Measurements from ENCODE around the gene SLC38A9. TPM values are rescaled to one million over a fixed set of nuclear protein-coding genes. Genes with fewer than 3 reads are reported as not detected.
"Not testable (repeated sequence)": the region's sequence is repeated elsewhere in the genome, so short reads cannot be mapped to it uniquely, and the experiment has no call there.

The SLC38A9 gene
- polyA plus RNA-seq, 1 of the 3 experiments (the other 2 are of a cell fraction): 6.9 TPM

DNA sequence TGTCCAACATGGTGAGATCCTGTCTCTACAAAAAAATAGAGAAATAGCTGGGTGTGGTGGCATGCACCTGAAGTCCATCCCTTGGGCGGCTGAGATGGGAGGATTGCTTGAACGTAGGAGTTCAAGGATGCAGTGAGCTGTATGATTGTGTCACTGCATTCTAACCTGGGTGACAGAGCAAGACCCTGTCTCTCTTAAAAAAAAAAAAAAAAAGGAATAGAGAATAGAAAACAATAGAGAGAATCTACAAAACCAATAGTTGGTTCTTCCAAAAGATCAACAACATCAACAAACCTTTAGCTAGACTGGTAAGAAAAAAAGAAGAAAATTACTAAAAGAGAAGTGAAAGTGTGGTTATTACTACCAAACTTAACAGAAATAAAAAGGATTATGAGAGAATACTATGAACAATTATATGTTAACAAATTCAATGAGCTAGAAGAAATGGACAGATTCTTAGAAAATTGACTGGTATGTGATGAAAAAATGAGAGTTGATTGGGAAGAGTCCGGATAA is 8.1 kb upstream of the SLC38A9 start:
- peaks cover 3% of the 10 kb centered on the region for H3F3A ChIP-seq (replicated peaks; ENCODE audit: insufficient read depth)
- no peaks in the 10 kb centered on the region for H3K4me1 ChIP-seq (ENCODE audit: control insufficient read depth in 1 of 2, insufficient read depth in 2 of 2, low read depth in 1 of 2, low read length in 1 of 2)
- CTCF ChIA-PET: interaction anchor here (1.6 kb wide), 1 partner anchor 28 kb away, joined by 3 read pairs; no protein-coding TSS in a partner anchor
- H3K27ac ChIP-seq (ENCODE audit: low read depth in 2 of 2, low read length in 1 of 2): no peak overlapping the region
- no peak for TF ChIP-seq GABPA (IDR thresholded peaks at IDR 0.05; ENCODE audit: low read depth)
- TF ChIP-seq, protein P1, sequence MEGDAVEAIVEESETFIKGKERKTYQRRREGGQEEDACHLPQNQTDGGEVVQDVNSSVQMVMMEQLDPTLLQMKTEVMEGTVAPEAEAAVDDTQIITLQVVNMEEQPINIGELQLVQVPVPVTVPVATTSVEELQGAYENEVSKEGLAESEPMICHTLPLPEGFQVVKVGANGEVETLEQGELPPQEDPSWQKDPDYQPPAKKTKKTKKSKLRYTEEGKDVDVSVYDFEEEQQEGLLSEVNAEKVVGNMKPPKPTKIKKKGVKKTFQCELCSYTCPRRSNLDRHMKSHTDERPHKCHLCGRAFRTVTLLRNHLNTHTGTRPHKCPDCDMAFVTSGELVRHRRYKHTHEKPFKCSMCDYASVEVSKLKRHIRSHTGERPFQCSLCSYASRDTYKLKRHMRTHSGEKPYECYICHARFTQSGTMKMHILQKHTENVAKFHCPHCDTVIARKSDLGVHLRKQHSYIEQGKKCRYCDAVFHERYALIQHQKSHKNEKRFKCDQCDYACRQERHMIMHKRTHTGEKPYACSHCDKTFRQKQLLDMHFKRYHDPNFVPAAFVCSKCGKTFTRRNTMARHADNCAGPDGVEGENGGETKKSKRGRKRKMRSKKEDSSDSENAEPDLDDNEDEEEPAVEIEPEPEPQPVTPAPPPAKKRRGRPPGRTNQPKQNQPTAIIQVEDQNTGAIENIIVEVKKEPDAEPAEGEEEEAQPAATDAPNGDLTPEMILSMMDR (IDR thresholded peaks at IDR 0.05): no peak
- TF ChIP-seq RFX5 (IDR thresholded peaks at IDR 0.05; ENCODE audit: low read length): no peak
- 95% methylated on average over 3 of the region's 3 CpGs for WGBS (ENCODE audit: low lambda C conversion rate)
- no peak overlapping the region for H3K9ac ChIP-seq
- H3K9me2 ChIP-seq: no peaks in the 10 kb centered on the region
- POLR2A ChIA-PET: no interaction called here
- H3K36me3 ChIP-seq (replicated peaks in 1 of 2; ENCODE audit: control insufficient read depth in 1 of 2, insufficient read depth in 2 of 2, low read length in 1 of 2): no peaks in the 10 kb centered on the region
- no peak overlapping the region for H3K4me2 ChIP-seq
- no peak for DNase-seq
- H2AFZ ChIP-seq (ENCODE audit: low read depth): no peak overlapping the region
- H4K20me1 ChIP-seq (ENCODE audit: insufficient read depth): no peaks in the 10 kb centered on the region
- no peaks in the 10 kb centered on the region for H3K27me3 ChIP-seq (ENCODE audit: insufficient read depth)
- no peaks in the 10 kb centered on the region for H3K9me3 ChIP-seq
- no peak overlapping the region for H3K4me3 ChIP-seq (ENCODE audit: low read depth in 2 of 2, low read length in 1 of 2)
- H3K79me2 ChIP-seq (ENCODE audit: insufficient read depth): no peaks in the 10 kb centered on the region

DNA sequence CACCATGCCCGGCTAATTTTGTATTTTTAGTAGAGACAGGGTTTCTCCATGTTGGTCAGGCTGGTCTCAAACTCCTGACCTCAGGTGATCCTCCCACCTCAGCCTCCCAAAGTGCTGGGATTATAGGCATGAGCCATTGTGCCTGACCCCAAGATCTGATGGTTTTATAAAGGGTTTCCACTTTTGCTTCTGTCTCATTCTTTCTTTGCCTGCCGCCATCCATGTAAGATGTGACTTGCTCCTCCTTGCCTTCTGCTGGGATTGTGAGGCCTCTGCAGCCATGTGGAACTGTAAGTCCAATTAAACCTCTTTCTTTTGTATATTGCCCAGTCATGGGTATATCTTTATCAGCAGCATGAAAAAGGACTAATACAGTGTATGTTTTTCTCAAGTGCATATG is 6.9 kb upstream of the SLC38A9 start:
- H3K9me2 ChIP-seq; H4K20me1 ChIP-seq (ENCODE audit: insufficient read depth); H3K79me2 ChIP-seq (ENCODE audit: insufficient read depth); POLR2A ChIA-PET; H3F3A ChIP-seq (replicated peaks; ENCODE audit: insufficient read depth); H3K4me2 ChIP-seq; DNase-seq; H3K4me3 ChIP-seq (ENCODE audit: low read depth in 2 of 2, low read length in 1 of 2); H3K27ac ChIP-seq (ENCODE audit: low read depth in 2 of 2, low read length in 1 of 2); H3K27me3 ChIP-seq (ENCODE audit: insufficient read depth); H2AFZ ChIP-seq (ENCODE audit: low read depth); H3K9ac ChIP-seq; H3K36me3 ChIP-seq (replicated peaks in 1 of 2; ENCODE audit: control insufficient read depth in 1 of 2, insufficient read depth in 2 of 2, low read length in 1 of 2); CTCF ChIA-PET; H3K9me3 ChIP-seq; H3K4me1 ChIP-seq (ENCODE audit: control insufficient read depth in 1 of 2, insufficient read depth in 2 of 2, low read depth in 1 of 2, low read length in 1 of 2): not testable (repeated sequence)
- 70% methylated on average over 2 of the region's 2 CpGs for WGBS (ENCODE audit: low lambda C conversion rate)

DNA sequence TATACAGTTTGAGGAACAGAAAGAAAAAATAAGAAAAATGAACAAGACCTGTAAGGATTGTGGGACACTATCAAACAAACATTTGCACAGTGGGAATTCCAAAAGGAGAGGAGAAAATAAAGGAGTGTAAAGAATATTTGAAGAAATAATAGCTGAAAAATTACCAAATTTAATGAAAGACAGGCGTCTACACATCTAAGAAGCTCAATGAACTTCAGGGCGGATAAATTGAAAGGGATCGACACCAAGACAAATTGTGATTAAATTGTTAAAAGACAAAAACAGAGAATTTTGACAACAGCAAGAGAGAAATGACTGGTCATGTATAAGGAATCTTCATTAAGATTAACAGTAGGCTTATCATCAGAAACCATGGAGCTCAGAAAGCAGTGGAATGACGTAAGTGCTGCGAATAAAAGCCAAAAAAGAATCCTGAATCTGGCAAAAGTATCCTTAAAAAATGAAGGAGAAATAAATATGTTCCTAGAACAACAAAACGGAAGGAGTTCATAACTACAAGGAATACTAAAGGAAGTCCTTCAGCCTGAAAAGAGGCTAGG is 3.5 kb upstream of the SLC38A9 start:
- Histone ChIP-seq H3K4me2 (no peak overlapping the region), H3K9me3 (no peaks in the 10 kb centered on the region), H2AFZ (ENCODE audit: low read depth) (no peak overlapping the region), H3K27me3 (ENCODE audit: insufficient read depth) (no peaks in the 10 kb centered on the region), H3K36me3 (replicated peaks in 1 of 2; ENCODE audit: control insufficient read depth in 1 of 2, insufficient read depth in 2 of 2, low read length in 1 of 2) (no peaks in the 10 kb centered on the region), H3K79me2 (ENCODE audit: insufficient read depth) (peaks cover 6% of the 10 kb centered on the region; the same call in 1 of the 2 replicates), H4K20me1 (ENCODE audit: insufficient read depth) (no peaks in the 10 kb centered on the region), H3K4me1 (ENCODE audit: control insufficient read depth in 1 of 2, insufficient read depth in 2 of 2, low read depth in 1 of 2, low read length in 1 of 2) (peaks cover 6 to 7% of the 10 kb centered on the region in 2 experiments; a peak in 2 of 4 replicates), H3F3A (replicated peaks; ENCODE audit: insufficient read depth) (no peaks in the 10 kb centered on the region), H3K9ac (no peak overlapping the region), H3K9me2 (no peaks in the 10 kb centered on the region), H3K4me3 (ENCODE audit: low read depth in 2 of 2, low read length in 1 of 2) (no peak overlapping the region), H3K27ac (ENCODE audit: low read depth in 2 of 2, low read length in 1 of 2) (no peak overlapping the region)
- no peak for DNase-seq
- WGBS (ENCODE audit: low lambda C conversion rate): 91% methylated on average over 6 of the region's 6 CpGs
- POLR2A ChIA-PET: interaction anchor here (0.6 kb wide), 1 partner anchor 58 kb away, joined by 3 read pairs; no protein-coding TSS in a partner anchor
- CTCF ChIA-PET: no interaction called here
- TF ChIP-seq FOXM1 (IDR thresholded peaks at IDR 0.05; ENCODE audit: low read depth) (no peak), ELF1 (IDR thresholded peaks at IDR 0.05) (no peak), RAD21 (IDR thresholded peaks at IDR 0.05; ENCODE audit: low read length) (no peak), EZH2phosphoT487 (IDR thresholded peaks at IDR 0.05; ENCODE audit: borderline replicate concordance, low read depth) (no peak), TEAD4 (IDR thresholded peaks at IDR 0.05; ENCODE audit: borderline replicate concordance, insufficient read depth) (no peak), EP300 (IDR thresholded peaks at IDR 0.05; ENCODE audit: borderline replicate concordance in 1 of 2, low read depth in 1 of 2, low read length in 1 of 2) (no peak), TAF1 (IDR thresholded peaks at IDR 0.05; ENCODE audit: borderline replicate concordance, low read depth, low read length) (no peak), CHD2 (IDR thresholded peaks at IDR 0.05; ENCODE audit: low read length, partially characterized antibody) (no peak), YY1 (IDR thresholded peaks at IDR 0.05; ENCODE audit: low read depth) (no peak)
- TF ChIP-seq, protein P2, sequence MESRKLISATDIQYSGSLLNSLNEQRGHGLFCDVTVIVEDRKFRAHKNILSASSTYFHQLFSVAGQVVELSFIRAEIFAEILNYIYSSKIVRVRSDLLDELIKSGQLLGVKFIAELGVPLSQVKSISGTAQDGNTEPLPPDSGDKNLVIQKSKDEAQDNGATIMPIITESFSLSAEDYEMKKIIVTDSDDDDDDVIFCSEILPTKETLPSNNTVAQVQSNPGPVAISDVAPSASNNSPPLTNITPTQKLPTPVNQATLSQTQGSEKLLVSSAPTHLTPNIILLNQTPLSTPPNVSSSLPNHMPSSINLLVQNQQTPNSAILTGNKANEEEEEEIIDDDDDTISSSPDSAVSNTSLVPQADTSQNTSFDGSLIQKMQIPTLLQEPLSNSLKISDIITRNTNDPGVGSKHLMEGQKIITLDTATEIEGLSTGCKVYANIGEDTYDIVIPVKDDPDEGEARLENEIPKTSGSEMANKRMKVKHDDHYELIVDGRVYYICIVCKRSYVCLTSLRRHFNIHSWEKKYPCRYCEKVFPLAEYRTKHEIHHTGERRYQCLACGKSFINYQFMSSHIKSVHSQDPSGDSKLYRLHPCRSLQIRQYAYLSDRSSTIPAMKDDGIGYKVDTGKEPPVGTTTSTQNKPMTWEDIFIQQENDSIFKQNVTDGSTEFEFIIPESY (IDR thresholded peaks at IDR 0.05; ENCODE audit: borderline replicate concordance, low read depth): no peak
- TF ChIP-seq, protein P1 (IDR thresholded peaks at IDR 0.05): no peak
- TF ChIP-seq, protein P3, sequence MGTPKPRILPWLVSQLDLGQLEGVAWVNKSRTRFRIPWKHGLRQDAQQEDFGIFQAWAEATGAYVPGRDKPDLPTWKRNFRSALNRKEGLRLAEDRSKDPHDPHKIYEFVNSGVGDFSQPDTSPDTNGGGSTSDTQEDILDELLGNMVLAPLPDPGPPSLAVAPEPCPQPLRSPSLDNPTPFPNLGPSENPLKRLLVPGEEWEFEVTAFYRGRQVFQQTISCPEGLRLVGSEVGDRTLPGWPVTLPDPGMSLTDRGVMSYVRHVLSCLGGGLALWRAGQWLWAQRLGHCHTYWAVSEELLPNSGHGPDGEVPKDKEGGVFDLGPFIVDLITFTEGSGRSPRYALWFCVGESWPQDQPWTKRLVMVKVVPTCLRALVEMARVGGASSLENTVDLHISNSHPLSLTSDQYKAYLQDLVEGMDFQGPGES (IDR thresholded peaks at IDR 0.05; ENCODE audit: low read depth, low read length): no peak
